Ishikawa (cell line): Measurements from ENCODE around the gene PYGL.

Source experiments
- EGR1 ChIP-seq: IDR thresholded peaks from 2 replicates; pipeline ENCODE4 v1.6.1; 2012
- FOXM1 ChIP-seq: IDR thresholded peaks from 2 replicates; pipeline ENCODE4 v1.6.1; 2012; ENCODE audit warnings: low read depth, borderline replicate concordance
- MAX ChIP-seq: IDR thresholded peaks from 2 replicates; pipeline ENCODE4 v1.6.1; 2012
- RAD21 ChIP-seq: IDR thresholded peaks from 2 replicates; pipeline ENCODE4 v1.6.1; 2012; ENCODE audit warnings: low read depth
- YY1 ChIP-seq: IDR thresholded peaks from 2 replicates; pipeline ENCODE4 v1.6.1; 2012; ENCODE audit warnings: low read depth

GRCh38 chr14:50978888-50979287 lies 34.6 kb upstream of the PYGL start:
- TF ChIP-seq YY1 (no peak), RAD21 (no peak), MAX (no peak), EGR1 (no peak), FOXM1 (no peak)
